Muscle of back (tissue), 11 donors: ENCODE results near the gene APBA2. TPM values are rescaled to one million over a fixed set of nuclear protein-coding genes. Genes with fewer than 3 reads are reported as not detected.

ENCODE experiments used
- DNase-seq, 3 donors: peaks; one replicate each; pipeline versions ENCODE4 v3.0.0 to v3.0.0-alpha.2; 2013
- polyA plus RNA-seq, 10 donors: library from polyadenylated mRNA; unstranded; fragments of 120-200 nt; gene quantifications; one replicate each; pipeline ENCODE4 v1.2.1, GENCODE V29; 2013; ENCODE audit not compliant: insufficient read length in 10 of 10

APBA2 gene
- polyA plus RNA-seq, 10 donors = 3.1 to 12.7 (median 4.7) TPM

GRCh38 chr15:28956491-28956890 is 70.7 kb downstream of the APBA2 start:
- DNase-seq = no peak

- DNase-seq = no peak
Observed at GRCh38 chr15:28957606-28958498, 72.1 kb downstream of the APBA2 start.

- no peak for DNase-seq
Observed at GRCh38 chr15:28959326-28959725, 73.6 kb downstream of the APBA2 start.

GRCh38 chr15:28960979-28961378 is 75.2 kb downstream of the APBA2 start:
- DNase-seq = no peak

GRCh38 chr15:28961391-28961790 is 75.6 kb downstream of the APBA2 start:
- DNase-seq = no peak

GRCh38 chr15:28962851-28963710 is 77.3 kb downstream of the APBA2 start:
- no peak for DNase-seq

GRCh38 chr15:28963711-28964081 is 77.9 kb downstream of the APBA2 start:
- no peak for DNase-seq

- no peak for DNase-seq
Observed at GRCh38 chr15:28964098-28964497, 78.3 kb downstream of the APBA2 start.

GRCh38 chr15:28967066-28967465 is 81.3 kb downstream of the APBA2 start:
- DNase-seq = no peak

- no peak for DNase-seq
Observed at GRCh38 chr15:28967990-28968389, 82.2 kb downstream of the APBA2 start.

- DNase-seq = no peak
Observed at GRCh38 chr15:28969511-28970085, 83.8 kb downstream of the APBA2 start.

- DNase-seq = no peak
Observed at GRCh38 chr15:28974142-28974541, 88.4 kb downstream of the APBA2 start.

- peak in 1 of 3 donors; percentile 33 for DNase-seq
Observed at GRCh38 chr15:28975766-28976179, 90.0 kb downstream of the APBA2 start.

- peak in 2 of 3 donors; percentile 36 to 87 for DNase-seq
Observed at GRCh38 chr15:28977377-28978010, 91.7 kb downstream of the APBA2 start.

- DNase-seq = no peak
Observed at GRCh38 chr15:28978011-28978378, 92.2 kb downstream of the APBA2 start.

GRCh38 chr15:28978661-28979060 is 92.9 kb downstream of the APBA2 start:
- DNase-seq = no peak

GRCh38 chr15:28979208-28979841 is 93.6 kb downstream of the APBA2 start:
- DNase-seq = no peak

GRCh38 chr15:28980709-28981350 is 95.1 kb downstream of the APBA2 start:
- no peak for DNase-seq

GRCh38 chr15:28981351-28981720 is 95.6 kb downstream of the APBA2 start:
- no peak for DNase-seq

GRCh38 chr15:28981921-28982320 is 96.1 kb downstream of the APBA2 start:
- no peak for DNase-seq

GRCh38 chr15:28982886-28983285 is 97.1 kb downstream of the APBA2 start:
- no peak for DNase-seq
